IPS DF 4.7 (cell line): ENCODE data around the gene TMEM187.

Source experiments
- DNase-seq: peaks from one replicate; pipeline ENCODE4 v3.0.0-alpha.2; 2013; ENCODE audit warnings: low spot score; ENCODE audit errors: extremely low read depth

TMEM187 gene

DNA sequence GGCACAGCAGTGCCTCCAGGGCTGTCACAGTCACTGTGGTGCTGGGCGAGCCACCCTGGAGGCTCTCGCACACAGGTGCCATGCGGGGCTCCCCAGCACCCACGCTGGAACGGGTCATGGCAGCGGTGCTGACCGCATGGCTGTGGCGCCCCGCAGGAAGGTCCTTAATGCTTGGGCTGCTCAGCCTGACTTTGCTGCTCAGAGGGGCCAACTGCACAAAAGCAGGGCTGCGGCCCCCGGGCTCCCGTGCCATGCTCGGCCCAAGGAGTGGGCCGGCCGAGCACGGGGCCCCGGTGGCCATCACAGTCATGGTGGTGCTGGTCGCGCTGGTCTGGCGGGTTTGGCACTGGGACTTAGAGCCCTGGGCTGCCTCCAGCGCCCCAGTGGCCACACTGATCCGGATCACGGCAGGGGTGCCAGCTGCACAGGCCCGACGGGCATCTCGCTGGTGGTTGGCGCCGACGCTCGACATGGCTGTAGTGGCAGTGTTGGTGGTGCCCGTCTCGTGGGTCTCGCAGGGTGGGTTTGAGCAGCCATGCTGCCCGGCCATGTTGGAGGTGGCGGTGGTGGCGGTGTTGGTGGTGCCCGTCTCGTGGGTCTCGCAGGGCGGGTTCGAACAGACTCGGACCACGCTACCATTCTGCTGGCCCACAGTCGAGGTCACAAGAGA is 17.9 kb upstream of the TMEM187 start:
- DNase-seq: no peak

DNA sequence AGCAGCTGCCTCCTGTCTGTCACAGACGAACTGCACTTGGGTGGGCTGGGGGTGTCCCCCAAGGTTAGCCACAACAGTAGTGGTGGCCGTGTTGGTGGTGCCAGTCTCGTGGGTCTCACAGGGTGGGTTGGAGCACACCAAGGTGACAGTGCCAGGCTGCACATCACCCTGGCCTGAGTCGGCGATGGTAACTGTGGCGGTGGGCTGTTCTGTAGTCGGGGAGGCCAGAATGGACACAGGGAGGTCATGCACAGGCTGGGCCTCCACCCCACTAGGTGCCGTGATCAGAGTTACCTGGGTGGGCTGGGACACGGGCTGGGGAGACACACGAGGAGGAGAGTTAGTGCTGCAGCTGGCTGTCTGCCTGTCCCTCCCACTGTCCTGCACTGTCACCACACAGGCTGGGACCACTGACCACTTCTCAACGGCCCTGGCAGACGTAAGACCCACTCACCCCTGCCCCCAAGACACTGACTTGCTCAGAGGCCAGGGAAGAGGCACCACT is 17.3 kb upstream of the TMEM187 start:
- no peak for DNase-seq

DNA sequence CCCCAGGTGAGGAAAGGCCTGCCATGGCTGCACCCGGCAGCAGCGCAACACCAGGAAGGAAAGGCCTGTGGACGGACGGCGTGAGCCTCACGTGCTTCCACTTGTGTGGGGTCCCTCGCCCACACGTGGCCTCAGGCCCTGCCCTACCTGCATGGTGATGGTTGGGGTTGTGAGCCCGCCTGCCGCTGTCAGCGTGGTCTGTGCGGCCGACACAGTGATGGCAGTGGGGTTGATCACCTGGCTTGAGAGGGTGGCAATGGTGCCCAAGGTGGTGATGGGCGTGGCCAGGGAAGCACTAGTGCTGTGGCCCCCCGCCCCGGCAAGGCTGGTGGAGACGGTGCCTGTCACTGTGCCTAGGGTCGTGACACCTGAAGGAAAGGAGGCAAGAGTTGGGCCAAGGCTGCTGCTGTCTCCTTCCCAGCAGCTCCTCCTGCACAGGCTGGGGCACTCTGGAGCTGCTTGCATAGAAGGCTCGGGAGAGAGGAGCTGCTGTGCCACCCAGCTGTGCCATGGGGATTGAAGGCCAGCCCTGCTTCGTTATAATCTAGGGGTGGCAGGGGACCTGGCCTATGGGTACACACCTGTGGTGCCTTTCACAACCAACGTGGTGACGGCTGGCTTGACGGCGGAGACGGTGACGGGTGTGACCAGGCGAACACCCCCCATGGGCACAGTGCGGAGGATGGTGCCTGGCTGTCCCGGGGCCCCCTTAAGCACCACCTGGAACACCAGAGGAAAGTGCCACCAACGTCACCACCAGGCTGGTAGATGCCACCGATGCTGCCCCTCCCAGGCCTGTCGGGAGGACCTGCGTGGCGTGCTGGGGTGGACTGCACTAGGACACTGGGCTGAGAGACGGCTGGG is 16.3 kb upstream of the TMEM187 start:
- no peak for DNase-seq

DNA sequence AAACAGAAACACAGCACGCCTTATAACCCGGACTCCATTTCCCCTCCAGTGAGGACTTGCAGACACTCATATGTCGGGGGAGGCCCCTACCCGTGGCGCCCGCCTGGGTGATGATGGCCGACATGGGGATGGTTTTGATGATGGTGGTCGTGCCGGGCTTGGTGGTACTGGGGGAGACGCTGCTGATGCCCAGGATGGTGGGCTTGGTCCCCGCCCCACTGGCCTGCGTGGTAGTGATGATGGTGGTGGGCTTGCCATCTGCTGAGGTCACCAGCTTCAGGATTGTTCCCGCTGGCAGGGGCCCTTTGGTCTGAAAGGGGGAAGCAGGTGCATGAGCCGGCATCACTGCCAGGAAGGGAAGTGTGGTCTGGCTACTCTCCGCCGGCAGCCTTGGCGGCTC is 15.3 kb upstream of the TMEM187 start:
- no peak for DNase-seq

DNA sequence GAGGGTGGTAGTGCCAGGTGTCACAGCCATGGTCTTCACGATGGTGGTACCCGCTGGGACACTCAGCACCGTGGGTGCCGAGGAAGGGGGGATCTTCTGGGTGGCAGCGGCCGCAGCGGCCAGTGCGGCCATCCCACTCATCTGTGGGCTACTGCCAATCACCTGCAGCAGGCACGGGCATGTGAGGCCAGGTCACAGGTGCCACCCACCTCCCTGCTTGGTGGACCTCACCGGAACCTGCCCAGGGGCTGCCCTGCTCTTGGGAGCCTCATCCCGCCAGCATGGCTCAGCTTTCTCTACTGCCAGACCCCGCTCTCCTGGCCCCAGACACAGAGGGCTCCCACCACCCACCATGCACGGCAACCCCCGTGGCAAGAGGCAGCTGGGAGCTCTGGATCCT is 13.9 kb upstream of the TMEM187 start:
- no peak for DNase-seq

DNA sequence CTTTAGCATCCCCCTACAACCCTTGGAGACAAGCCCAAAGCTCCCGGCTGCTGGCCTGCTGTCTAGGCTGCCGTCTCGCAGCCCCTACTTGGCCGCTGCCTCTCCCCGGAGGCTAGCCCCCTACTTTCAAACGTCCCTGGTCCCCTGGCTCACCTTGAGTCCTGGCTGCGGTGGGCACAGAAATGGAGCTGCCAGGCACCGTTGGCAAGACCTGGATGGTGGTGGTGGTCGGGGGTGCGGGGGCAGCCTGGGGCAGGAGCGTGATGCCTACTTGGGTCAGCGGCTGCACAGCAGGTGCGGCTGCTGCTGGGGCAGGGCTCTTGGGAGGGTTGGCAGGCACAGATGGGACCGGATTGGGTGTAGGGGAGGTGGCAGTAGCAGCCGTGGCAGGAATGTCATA is 12.9 kb upstream of the TMEM187 start:
- DNase-seq: no peak

DNA sequence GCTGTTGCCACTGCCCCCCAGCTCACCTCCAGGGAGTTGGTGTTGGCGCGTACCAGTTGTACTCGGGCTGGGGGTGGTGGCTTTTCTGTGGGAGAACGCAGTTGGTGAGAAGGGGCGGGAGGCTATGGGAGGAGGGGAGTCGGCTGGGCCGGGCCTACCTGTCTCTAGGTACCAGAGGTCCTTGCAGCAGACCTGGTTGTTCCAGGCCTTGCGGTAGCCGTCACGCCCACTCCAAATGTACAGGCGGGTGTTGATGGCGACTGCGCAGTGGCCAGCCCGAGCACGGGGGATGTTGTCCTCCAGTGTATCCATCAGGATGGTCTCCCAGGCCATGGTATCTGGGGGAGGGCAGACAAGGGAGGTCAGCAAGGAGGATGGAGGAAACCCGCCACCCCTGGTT is 12.5 kb upstream of the TMEM187 start:
- no peak for DNase-seq

DNA sequence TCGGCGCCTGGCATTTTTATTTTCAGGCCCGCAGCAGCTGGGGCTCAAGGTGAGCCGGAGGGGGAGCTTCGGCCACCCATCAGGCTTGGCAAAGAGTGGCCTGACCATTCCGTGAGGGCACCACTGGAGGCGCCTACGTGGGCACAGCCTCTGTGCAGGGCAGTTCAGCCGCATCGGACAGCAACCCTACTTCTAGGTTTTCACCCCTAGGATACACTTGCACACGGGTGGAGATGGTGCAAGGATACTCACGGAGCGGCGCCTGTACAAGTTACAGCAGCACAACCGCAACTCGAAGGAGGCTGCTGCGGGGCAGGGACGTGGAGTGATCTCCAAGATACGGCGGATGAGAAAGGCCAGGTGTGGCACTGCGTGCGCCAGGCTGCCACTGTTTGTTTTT is 11.8 kb upstream of the TMEM187 start:
- no peak for DNase-seq

DNA sequence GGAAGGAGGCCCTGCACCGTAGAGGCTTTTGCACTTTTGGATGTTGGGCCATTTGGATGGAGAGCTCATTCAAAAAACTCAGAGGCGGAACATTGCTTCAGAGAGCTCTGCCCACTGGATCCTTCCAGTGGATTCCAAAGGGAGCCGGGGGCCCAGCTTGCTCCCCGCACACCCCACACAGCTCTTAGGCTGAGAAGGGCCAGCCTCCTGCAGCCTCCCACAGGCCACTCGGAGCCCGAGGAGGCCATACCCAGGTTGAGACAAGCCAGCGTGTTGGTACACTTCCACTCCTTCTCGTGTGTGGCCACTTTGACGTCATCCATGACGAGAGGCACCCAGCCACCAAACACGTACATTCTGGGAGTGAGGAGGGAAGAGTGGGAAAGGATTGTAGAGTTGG is 11.3 kb upstream of the TMEM187 start:
- no peak for DNase-seq

DNA sequence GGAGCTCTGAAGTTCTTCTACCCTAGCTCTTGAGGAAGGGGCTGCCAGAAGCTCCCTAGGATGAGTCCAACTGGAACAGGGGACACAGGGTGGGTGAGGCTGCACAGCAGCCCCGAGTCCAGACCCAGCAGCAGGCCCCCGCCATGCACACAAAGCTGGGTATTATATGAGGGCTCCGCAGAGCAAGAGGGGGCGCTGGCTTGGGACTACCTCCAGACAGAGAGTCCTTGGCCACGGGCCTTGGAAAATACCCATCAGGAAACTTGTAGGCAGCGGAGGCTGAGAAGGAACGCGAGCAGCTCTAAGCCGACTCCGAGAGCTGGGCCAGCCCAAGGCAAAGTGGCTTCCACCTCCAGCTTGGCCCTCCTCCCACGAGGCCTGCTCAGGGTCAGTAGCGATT is 9.0 kb upstream of the TMEM187 start:
- no peak for DNase-seq

DNA sequence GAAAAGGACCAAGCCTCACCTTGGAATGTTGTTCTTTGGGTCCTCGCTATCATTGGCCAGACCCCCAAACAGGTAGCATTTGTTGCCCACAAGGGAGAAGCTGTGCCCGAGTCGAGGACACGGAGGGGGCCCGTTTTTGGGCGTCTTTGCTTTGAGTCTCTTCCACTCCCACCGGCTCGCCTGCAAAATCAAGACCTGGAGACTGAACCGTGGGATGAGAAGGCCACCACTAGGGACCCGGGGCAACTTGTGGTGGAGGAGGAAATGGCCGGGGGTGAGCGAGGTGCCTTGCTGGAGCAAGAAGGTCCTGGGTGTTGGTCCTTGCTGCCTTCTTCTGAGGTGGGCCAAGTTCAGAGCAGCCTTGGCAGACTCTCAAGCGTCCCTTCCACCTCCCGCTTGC is 8.4 kb upstream of the TMEM187 start:
- DNase-seq: no peak

DNA sequence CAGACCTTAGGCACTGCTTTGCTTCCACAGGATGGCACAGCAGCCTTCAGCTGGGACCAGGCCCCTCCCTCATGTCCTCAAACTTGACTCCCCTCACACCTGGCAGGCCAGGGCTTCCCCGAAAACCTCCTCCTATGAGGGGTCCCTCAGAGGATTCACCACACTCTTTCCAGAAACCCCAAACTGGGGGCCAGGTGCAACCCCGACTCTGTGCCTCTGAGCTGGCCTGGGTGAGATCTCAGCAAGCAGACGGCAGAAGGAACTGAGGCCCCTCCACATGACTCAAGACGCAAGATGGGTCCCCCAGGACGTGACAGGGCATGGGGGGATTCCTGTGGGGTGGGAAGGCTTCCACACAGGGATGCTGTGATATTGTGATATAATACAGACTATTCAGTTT is 7.1 kb upstream of the TMEM187 start:
- DNase-seq: no peak

DNA sequence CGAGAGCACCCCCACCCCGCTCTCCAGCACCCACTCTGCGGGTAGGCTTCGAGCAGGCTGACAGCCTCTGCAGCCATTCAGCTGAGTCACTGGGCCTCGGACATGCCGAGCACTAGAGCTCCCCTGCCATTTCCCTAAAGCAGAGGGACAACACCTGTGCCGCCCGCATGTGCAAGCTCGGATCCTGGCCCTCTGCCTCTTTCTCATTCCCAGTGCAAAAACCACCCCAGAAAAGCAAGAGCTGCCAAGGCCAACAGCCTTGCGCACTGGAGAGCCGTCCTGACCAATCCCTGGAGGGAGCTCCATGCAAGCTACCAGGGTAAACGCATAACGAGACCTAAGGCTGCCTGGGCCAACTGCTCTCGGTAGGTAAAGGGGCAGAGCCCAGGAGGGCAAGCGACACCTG is 6.3 kb upstream of the TMEM187 start:
- DNase-seq: no peak

DNA sequence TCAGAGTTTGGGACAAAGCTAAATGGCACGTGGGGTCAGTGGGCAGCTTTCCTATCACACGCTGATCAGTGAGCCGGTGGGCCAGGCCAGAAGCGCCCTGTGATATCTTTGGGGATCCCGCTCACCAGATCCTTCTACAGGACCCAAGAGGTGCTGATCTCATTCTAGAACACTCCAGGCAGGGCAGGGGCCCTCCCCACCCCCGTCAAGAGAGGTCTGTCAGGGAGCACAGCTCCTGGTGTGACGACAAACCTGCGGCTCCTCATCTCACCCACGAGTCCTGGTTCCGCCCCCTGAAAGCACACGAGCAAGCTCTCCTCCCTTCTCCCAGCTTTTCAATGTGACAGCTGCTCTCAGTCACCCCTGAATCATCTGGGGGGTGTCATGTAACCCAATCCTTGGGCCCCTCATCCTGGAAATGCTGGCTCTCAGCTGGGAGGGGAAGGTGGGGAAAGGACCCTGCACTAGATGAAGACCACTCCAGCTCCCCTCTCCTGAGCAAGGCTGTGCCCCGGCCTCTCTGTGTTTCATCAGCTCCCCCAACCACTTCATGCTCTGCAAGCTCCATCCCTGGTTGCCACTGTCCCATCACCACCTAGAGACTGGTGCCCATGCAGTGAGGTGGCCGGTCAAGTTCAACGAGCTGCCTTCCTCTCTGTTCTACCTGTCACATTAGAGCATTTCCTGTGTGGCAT is 5.6 kb upstream of the TMEM187 start:
- DNase-seq: no peak

DNA sequence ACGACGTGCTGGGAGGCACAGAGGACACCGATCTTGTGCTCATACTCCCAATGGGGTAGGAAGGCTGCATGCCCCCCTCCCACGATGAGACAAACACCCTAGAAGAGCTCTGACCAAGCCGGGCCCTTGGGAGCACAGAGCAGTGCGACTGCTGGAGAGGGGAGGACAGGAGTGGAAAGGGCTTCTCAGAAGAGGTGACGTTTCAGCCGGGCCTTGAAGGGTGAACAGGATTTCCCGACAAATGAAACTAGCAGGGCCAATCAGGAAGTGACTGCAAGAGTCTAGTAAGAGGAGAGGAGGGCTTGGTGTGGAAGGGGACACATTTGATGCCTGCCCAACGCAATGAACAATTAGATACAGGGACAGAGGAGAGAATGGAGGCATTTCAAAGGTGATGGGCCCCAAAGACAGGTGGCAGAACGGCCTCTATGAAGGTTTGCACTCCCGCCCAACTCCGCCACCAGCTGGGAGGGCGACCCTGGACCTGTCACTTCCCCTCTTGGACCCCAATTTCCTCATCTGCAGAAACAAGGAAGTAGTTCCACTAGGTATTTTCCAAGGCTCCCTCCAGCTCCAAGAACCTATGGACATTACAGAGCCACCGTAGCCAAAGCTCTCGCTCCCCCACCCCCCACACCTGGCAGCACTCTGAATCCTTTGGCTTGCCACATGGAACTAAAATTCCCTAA is 4.9 kb upstream of the TMEM187 start:
- no peak for DNase-seq

DNA sequence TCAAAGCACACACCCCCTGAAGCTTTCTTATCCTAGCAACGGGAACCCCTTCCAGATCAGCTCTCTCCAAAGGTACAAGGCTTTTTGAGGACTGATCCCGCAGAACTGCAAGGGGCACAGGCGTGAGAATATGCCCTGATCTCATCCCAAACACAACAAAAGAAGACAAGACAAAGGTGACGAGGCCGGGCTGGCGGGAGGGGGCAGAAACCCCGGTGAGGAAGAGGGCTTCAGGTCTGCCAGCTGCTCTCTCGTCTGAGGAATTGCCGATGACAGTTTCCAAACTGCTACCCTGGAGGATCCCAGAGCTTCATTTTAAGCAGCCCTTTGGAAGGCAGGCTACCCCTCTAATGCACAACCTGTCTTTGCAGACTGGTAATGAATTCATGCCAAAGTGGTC is 4.3 kb upstream of the TMEM187 start:
- no peak for DNase-seq

DNA sequence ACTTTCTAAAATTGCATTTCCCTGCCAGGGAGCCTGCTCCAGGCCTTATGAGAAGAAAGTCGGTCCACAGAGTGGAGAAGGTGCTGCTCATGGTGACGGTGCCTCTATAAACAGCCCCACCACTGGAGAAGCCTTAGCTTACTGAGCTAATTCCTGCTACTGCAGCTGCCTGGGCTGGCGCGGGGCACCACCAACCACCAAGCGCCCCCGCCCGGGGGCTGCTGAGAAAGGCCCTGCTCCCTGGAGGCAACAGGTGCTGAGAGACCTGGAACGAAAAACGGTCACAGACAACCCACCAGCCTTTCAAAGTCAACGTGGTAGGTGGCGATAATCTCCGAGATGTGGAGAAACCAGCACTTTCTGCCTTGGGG is 3.8 kb upstream of the TMEM187 start:
- no peak for DNase-seq

DNA sequence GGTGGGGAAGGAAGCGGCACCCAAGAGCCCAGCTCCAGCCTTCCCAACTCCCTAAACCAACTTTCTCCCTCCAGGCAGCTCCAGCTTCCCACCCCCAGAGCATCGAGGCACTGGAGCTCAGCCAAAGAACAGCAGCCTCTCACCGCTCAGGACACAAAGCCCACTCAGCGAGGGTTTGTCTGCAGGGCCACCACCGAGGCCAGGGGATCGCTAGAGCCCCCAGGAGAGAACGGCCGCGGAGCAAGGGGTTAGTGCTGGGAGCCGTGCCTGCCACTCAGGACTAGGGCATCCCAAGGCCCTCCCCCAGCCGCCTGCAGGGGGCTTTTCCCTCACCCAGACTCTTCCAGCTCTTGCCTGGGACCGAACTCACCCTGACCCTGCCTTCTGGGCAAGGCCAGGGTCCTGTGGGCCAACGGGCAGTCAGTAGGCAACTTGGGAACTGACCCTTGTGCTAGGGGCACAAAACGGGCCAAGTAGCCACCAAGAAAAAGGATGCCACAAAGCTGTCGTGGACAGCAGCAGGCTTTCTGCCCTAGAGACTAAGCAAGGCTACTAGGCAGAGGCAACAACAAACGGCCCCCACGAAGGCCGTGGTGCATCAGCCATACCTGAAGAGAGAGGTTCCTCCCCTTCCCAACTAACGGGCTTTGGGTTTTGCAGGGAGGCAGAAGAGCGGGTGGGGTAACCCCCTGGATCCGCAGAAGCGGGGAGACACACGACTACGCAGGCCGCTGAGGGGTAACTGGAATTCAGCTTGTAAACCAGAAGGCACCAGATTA is 3.2 kb upstream of the TMEM187 start:
- no peak for DNase-seq

DNA sequence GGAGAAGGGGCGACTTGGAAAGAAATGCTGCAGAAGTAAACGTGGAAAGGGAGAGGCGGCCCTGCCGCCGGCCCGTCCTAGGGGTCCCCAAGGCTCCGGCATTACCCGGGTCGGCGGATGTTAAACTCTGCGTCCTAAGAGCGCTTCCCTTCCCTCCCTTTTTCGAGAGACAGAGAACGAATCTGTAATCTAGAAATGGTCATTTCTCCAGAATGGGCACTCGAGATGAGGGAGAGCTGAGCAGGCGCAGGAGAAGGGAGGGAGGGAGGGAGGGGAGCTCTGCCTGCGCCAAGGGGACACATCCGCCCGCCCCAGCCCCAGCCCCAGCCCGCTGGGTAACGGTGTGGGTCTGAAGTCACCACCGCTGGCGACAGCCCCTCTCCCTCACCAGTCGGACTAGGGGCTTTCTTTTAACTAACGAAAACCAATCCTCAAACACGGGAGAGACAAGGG is 2.6 kb upstream of the TMEM187 start:
- no peak for DNase-seq

DNA sequence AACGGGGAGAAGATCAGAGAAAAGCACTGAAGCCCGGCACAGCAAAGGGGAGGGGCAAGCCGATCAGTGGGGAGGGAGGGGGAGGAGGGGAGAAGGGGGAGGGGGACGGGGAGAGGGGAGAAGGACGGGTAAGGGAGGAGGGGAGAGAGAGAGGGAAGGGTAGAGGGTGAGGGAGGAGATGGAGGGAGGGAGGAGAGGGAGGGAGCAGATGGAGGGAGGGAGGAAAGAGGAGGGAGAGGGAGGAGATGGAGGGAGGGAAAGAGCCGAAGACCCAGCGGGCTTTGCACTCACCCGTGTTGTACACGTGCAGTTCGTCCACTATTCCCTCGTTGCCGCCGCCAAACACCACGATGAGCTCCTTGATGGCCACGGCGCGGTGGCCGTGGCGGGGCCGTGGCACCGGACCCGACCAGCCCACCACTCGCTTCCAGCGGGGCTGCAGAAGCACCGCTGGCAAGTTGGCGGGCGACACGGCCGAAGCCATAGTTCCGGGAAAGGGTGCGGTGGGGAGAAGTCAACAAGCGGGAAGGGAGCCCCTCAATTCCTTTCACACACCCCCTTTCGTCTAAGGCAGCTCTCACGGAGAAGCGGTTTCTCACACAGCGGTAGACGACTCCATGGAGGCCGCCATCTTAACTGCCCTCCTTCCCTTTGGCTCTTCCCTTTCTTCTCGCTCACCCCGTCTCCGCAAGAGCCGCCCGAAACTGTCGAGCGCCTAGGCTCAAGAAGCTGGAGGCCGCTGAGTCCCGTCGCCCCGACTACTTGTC is 2.0 kb upstream of the TMEM187 start:
- DNase-seq: no peak
